HL-60 (cell line): ENCODE measurements around the gene DHRS2.
"Not testable (repeated sequence)": the region's sequence is repeated elsewhere in the genome, so short reads cannot be mapped to it uniquely, and the experiment has no call there.

ENCODE experiments used
- DNase-seq, 2 experiments: peaks; one replicate each; pipeline ENCODE4 v3.0.0-alpha.2; 2010 to 2020; ENCODE audit warnings: low read depth in 1 of 2, low spot score in 1 of 2
- H3K27ac ChIP-seq: fragments of 250-450 bp; sonication (Bioruptor Pico); replicated peaks from 2 replicates; pipeline ENCODE4 v1.5.1; 2020; ENCODE audit warnings: mild to moderate bottlenecking, moderate library complexity
- H3K27me3 ChIP-seq: fragments of 250-450 bp; sonication (Bioruptor Pico); 2 replicates; pipeline ENCODE4 v1.5.1; 2021; ENCODE audit warnings: mild to moderate bottlenecking, moderate library complexity; ENCODE audit not compliant: insufficient read depth, poor library complexity, severe bottlenecking
- H3K4me3 ChIP-seq: replicated peaks from 2 replicates; pipeline ENCODE4 v1.5.1; 2011; ENCODE audit warnings: mild to moderate bottlenecking, control low read depth, low read length; ENCODE audit not compliant: insufficient read depth
- GABPA ChIP-seq: IDR thresholded peaks from 2 replicates; pipeline ENCODE4 v1.6.1; 2012; ENCODE audit warnings: low read depth
- POLR2AphosphoS5 ChIP-seq: IDR thresholded peaks from 2 replicates; pipeline ENCODE4 v1.6.1; 2012; ENCODE audit warnings: low read depth
- REST ChIP-seq: IDR thresholded peaks from 2 replicates; pipeline ENCODE4 v1.6.1; 2012; ENCODE audit warnings: low read depth; ENCODE audit not compliant: insufficient replicate concordance
- SPI1 ChIP-seq: IDR thresholded peaks from 2 replicates; pipeline ENCODE4 v1.6.1; 2012; ENCODE audit warnings: low read depth, mild to moderate bottlenecking, borderline replicate concordance
- TF ChIP-seq, protein P1 (sequence below): IDR thresholded peaks from one replicate; pipeline ENCODE4 v1.5.1; 2011; ENCODE audit warnings: low read length, control low read depth, inconsistent platforms; ENCODE audit not compliant: insufficient read depth

DHRS2 gene

DNA sequence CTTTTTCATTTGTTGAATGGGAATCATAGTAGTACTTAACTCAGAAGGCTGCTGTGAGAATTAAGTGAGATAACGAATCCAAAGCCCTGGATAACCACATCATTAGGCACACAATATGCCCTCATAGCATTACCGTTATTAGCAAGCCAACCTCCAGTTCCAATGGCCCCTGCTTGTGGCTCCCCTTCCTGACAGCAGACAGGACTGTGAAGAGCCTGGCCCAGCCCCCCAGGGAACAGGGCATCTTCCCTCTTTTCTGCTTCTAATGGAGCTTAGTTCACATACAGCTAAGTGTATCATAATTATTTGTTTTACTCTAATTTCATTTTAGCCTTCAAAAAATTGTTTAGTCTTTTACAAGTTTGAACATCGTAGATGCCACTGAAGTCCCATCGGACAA is 39.7 kb downstream of the DHRS2 start:
- Histone ChIP-seq H3K27me3 (no peaks in the 10 kb centered on the region), H3K27ac (no peak overlapping the region), H3K4me3 (no peak overlapping the region)
- TF ChIP-seq REST, result no peak
- TF ChIP-seq, protein P1, sequence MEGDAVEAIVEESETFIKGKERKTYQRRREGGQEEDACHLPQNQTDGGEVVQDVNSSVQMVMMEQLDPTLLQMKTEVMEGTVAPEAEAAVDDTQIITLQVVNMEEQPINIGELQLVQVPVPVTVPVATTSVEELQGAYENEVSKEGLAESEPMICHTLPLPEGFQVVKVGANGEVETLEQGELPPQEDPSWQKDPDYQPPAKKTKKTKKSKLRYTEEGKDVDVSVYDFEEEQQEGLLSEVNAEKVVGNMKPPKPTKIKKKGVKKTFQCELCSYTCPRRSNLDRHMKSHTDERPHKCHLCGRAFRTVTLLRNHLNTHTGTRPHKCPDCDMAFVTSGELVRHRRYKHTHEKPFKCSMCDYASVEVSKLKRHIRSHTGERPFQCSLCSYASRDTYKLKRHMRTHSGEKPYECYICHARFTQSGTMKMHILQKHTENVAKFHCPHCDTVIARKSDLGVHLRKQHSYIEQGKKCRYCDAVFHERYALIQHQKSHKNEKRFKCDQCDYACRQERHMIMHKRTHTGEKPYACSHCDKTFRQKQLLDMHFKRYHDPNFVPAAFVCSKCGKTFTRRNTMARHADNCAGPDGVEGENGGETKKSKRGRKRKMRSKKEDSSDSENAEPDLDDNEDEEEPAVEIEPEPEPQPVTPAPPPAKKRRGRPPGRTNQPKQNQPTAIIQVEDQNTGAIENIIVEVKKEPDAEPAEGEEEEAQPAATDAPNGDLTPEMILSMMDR, result no peak
- no peak for TF ChIP-seq GABPA
- TF ChIP-seq POLR2AphosphoS5, result no peak
- DNase-seq, result no peak

- no peak for DNase-seq
- no peak overlapping the region for H3K4me3 ChIP-seq
- TF ChIP-seq GABPA, result no peak
- no peak for TF ChIP-seq REST
- no peak for TF ChIP-seq POLR2AphosphoS5
- no peak for TF ChIP-seq SPI1
- TF ChIP-seq, protein P1, result no peak
- no peak overlapping the region for H3K27ac ChIP-seq
- no peaks in the 10 kb centered on the region for H3K27me3 ChIP-seq
Measured at GRCh38 chr14:23681337-23681736, 45.2 kb downstream of the DHRS2 start.

DNA sequence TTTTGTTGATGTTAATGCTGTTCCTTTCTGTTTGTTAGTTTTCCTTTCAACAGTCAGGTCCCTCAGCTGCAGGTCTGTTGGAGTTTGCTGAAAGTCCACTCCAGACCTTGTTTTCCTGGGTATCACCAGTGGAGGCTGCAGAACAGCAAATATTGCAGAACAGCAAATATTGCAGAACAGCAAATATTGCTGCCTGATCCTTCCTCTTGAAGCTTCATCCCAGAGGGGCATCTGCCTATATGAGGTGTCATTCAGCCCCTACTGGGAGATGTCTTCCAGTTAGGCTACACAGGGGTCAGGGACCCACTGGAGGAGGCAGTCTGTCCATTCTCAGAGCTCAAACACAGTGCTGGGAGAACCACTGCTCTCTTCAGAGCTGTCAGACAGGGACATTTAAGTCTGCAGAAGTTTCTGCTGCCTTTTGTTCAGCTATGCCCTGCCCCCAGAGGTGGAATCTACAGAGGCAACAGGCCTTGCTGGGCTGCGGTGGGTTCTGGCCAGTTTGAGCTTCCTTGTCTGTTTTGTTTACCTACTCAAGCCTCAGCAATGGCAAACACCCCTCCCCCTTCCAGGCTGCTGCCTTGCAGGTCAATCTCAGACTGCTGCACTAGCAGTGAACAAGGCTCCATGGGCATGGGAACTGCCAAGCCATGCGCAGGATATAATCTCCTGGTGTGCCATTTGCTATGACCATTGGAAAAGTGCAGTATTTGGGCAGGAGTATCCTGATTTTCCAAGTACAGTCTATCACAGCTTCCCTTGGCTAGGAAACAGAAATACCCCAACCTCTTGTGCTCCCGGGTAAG is 53.7 kb downstream of the DHRS2 start:
- not testable (repeated sequence) for H3K27me3 ChIP-seq, H3K27ac ChIP-seq, H3K4me3 ChIP-seq, DNase-seq

DNA sequence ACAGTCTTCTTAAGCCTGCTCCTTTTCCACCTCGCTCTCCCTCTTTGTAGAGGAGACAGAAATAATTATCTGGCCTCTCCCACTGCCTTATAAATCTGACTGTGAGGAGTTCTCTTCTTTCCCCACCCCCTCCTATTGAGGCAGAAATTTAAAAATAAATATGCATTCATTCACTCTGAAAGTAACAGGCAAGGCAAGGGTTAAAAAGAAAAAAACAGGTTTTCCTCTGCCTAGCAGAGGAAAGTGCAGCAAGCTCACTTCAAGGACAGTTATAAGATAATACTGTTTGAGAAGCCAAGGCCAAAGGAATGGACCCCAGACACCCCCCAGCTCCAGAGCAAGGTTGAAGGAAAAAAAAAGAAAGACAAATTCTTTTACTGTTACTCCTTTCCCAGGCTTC is 56.3 kb downstream of the DHRS2 start:
- TF ChIP-seq SPI1, result no peak
- TF ChIP-seq GABPA, result no peak
- TF ChIP-seq, protein P1, result no peak
- no peak for TF ChIP-seq REST
- TF ChIP-seq POLR2AphosphoS5, result no peak
- Histone ChIP-seq H3K27me3 (no peaks in the 10 kb centered on the region), H3K4me3 (no peak overlapping the region), H3K27ac (no peak overlapping the region)
- no peak for DNase-seq
